GM06990 (cell line): Measurements from ENCODE around the gene UCK1.

ENCODE experiments used
- DNase-seq: peaks from one replicate; pipeline ENCODE4 v3.0.0-alpha.2; 2011; ENCODE audit not compliant: insufficient read length; ENCODE audit errors: extremely low read depth
- H3K27me3 ChIP-seq: replicated peaks from 2 replicates; pipeline ENCODE4 v1.6.0; 2011; ENCODE audit warnings: low read length; ENCODE audit not compliant: control insufficient read depth, insufficient read depth
- H3K36me3 ChIP-seq: 2 replicates; pipeline ENCODE4 v1.5.1; 2011; ENCODE audit warnings: low read length; ENCODE audit not compliant: control insufficient read depth, insufficient read depth
- H3K4me3 ChIP-seq: replicated peaks from 2 replicates; pipeline ENCODE4 v1.5.1; 2011; ENCODE audit warnings: low read depth, mild to moderate bottlenecking, control low read depth, low read length
- CTCF ChIP-seq: IDR thresholded peaks from 2 replicates; pipeline ENCODE4 v1.5.1; 2011; ENCODE audit warnings: low read length, control low read depth, mild to moderate bottlenecking, inconsistent platforms; ENCODE audit not compliant: insufficient read depth, poor library complexity, severe bottlenecking

UCK1 gene

GRCh38 chr9:131565369-131565768 lies 34.3 kb upstream of the UCK1 start:
- no peaks in the 10 kb centered on the region for H3K27me3 ChIP-seq
- H3K4me3 ChIP-seq: no peak overlapping the region
- H3K36me3 ChIP-seq: peaks cover 7% of the 10 kb centered on the region
- TF ChIP-seq CTCF: no peak
- no peak for DNase-seq

GRCh38 chr9:131562032-131562959 lies 31.2 kb upstream of the UCK1 start:
- no peaks in the 10 kb centered on the region for H3K27me3 ChIP-seq
- DNase-seq: no peak
- TF ChIP-seq CTCF: no peak
- H3K4me3 ChIP-seq: no peak overlapping the region
- no peaks in the 10 kb centered on the region for H3K36me3 ChIP-seq

GRCh38 chr9:131559421-131560000 lies 28.4 kb upstream of the UCK1 start:
- no peak overlapping the region for H3K4me3 ChIP-seq
- DNase-seq: no peak
- H3K36me3 ChIP-seq: no peaks in the 10 kb centered on the region

GRCh38 chr9:131557855-131558548 lies 26.9 kb upstream of the UCK1 start:
- no peak for TF ChIP-seq CTCF
- Histone ChIP-seq H3K4me3 (no peak overlapping the region), H3K27me3 (no peaks in the 10 kb centered on the region), H3K36me3 (no peaks in the 10 kb centered on the region)
- no peak for DNase-seq

More at GRCh38 chr9:131559421-131560000, 28.4 kb upstream of the UCK1 start:
- no peak for TF ChIP-seq CTCF
- H3K27me3 ChIP-seq: no peaks in the 10 kb centered on the region

- DNase-seq: no peak
Observed at GRCh38 chr9:131555841-131556673, 25.0 kb upstream of the UCK1 start.

More at GRCh38 chr9:131555841-131556673, 25.0 kb upstream of the UCK1 start:
- H3K36me3 ChIP-seq: no peaks in the 10 kb centered on the region
- no peak for TF ChIP-seq CTCF
- H3K4me3 ChIP-seq: no peak overlapping the region
- H3K27me3 ChIP-seq: no peaks in the 10 kb centered on the region
